Measurements from ENCODE around the gene TGM2.

Gene TGM2

DNA sequence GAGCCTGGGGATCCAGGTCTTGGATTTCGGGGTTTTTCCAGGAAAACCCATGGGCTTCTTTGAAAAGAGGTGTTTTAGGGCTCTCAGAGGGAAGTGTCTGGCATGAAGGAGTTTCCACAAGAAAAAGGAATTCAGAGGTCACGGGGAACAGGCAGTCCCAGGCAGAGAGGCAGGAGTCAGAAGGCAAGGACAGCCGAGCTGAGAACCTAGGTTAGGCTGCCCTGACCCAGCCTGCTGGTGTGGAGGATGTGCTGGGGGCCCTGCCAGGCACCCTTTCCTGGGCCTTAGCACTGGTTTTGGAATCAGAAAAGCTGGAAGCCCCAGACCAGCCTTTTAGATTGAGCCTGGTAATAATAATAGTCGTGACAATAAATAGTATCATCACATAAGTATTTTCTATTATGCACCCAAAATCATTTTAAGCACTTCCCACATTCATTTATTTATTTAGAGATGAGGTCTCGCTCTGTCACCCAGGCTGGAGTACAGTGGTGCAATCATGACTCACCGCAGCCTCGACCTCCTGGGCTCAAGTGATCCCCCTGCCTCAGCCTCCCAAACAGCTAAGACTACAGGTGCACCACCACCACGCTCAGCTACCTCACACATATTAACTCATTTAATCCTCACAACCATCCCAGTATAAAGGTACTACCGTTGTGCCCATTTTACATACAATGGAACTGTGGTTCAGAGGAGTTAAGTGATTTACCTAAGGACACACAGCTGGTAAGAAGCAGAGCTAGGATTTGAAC, 19.9 kb downstream of the TGM2 start:
- no peak for DNase-seq (ENCODE audit: low read depth)

DNA sequence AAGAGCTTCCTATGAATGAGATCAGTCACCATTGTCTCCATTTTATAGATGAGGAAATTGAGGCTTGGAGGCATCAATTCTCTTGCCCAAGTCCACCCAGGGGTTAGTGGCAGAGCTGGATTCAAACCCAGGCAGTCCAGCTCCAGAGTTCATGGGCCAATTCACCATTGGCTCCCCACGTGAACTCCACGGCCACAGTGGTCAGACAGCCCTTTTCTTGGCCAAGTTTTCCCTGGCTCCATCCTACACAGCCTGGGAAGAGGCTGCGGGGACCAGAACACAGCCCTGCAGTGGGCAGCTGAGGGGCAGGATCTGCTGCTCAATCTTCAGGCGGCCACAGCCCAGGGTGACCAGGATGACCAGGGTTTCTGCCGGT, 20.5 kb downstream of the TGM2 start:
- DNase-seq (ENCODE audit: low read depth), result no peak

DNA sequence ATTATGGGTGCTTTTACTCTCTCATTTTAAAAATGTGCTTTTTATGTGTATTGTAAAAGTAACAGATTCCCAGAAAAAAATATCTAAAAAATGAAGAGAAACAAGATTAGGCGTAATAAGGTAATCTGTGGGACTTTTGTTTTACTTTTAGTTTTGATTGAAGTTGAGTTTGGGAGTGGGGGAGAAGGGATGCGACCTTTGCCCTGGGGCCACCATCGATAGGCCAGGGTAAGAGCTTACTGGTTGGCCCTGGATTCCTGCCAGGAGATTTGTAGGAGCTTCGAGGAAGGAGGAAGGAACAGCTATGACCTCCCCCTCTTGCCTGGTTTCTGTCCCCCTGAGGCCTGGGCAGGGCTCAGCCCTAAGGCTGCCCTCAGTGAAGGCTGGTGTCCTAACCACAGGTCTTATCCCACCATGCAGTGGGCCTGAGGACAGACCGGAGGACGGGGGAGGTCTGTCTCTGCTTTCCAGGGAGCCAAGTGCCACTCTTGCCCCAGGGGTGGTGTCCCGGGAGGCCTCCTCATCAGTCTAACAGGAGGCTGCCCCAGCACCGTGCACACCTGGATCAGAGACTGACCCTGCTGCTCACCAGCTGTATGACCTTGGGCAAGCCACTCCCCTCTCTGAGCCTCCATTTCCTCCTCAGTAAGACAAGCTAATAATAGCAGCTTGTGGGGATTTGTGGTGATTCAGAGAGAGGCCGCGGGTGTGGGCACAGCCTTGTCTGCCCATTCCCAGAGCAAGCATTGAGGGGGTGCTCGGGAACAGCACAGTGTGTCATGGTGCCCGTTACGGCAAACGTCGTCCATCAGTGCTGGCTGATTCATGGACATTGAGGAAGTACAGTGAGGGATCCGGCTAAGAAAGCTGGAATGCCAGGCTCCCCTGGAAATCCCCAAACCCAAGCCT, 21.2 kb downstream of the TGM2 start:
- no peak for DNase-seq (ENCODE audit: low read depth)

DNA sequence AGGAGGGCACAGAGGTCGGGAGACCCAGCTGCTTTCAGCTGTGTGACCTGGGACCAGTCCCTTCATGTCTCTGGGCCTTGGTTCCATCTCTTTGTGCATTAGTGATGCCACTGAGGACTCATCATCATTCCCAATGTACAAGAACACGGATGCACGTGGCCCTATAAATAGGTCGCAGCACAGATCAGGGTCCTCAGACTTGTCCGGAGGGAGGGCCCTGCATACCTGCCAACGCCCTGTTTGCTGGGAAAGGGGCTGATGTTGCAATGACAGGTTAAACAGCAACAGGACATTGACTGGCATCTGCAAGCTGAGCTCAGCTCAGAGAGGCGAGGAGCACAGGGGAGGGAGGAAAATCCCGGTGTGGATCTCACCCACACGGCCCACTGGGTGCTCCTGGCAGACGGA, 21.8 kb downstream of the TGM2 start:
- DNase-seq (ENCODE audit: low read depth), result no peak

DNA sequence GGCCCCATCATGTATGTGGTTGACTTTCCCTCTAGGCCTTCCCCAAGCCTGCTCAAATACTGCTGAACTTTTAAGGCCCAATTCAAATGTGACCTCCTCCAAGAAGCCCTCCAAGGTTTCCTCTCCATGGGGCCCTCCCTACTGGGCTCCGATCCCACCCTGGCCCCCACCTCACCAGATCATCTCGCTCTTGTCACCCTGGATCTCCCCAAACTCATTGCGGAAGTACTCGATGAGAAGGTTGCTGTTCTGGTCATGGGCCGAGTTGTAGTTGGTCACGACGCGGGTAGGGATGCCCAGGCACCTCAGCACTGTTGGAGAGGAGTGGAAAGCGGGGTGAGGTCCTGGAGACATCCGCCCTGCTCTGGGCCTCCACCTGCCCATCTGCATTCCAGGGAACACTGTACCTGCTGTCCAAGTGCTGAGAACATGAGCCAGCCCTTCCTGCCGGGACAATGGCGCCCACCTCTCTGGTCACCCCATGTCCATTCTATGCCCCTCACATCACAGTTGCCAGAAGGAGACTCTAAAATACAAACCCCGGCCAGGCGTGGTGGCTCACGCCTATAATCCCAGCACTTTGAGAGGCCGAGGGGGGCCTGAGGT, 23.1 kb downstream of the TGM2 start:
- DNase-seq (ENCODE audit: low read depth), result no peak

DNA sequence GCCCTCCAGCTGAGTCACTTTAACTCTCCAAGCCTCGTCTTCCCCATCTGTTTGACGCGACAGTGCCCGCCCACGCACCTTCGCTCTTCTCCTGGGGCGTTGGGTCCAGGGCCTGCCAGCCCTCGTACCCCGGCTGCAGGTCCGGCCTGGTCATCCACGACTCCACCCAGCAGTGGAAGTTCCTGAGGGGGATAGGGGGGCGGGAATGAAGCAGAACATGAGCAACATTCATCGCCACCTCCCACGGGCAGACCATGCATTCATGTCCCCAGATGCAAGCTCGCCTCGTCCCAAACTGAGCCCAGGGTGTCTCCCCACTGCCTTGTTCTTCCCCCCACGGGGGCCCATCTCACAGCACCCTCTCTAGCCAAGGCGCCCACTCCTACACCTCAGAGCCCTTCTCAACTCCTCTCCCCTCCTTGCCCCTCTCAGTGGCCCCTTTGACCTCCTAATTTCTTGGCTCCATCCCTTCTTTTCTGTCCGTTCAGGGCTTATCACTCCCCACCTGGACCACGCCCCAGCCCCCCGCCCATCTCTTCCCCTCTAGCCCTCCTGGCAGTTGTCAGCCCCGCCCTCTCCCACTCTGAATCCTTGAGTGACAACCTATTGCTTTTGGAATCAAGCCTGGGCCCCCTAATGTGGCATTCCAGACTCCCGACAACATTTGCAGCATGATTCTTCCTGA, 23.7 kb downstream of the TGM2 start:
- no peak for DNase-seq (ENCODE audit: low read depth)

DNA sequence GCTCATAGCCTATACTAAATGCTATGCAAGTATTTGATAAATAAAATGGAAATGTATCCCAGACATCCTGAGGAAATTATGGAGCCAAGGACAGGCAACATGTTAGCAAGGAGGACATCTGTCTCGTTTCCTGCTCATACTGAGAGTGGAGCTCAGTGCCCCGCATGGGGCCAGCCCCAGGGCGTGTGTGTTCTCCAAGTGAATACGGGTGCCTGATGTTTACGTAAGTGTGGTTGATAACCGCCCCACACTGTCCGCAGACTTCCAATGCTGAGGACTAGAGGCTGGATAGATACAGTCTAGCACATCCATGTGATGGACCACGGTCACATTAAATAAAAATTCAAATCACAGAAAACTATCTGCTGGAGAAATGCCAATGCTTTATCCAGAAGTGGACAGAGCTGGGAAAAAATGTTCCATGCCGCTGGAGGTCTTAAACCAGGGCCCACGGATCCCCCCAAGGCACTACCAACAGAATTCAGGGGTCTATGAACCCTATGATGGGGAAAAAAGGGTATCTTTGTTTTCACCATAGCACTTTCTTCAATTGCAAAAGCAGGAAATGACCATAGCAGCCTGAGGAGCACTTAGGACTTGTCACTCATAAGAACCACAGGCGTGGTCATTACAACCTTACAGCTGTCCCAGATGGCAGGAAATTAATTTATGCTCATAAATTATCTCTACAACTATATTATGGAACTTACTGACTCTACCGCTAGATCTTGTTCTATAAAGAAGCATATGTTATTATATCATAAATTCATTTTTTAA, 24.9 kb downstream of the TGM2 start:
- DNase-seq (ENCODE audit: low read depth), result no peak

DNA sequence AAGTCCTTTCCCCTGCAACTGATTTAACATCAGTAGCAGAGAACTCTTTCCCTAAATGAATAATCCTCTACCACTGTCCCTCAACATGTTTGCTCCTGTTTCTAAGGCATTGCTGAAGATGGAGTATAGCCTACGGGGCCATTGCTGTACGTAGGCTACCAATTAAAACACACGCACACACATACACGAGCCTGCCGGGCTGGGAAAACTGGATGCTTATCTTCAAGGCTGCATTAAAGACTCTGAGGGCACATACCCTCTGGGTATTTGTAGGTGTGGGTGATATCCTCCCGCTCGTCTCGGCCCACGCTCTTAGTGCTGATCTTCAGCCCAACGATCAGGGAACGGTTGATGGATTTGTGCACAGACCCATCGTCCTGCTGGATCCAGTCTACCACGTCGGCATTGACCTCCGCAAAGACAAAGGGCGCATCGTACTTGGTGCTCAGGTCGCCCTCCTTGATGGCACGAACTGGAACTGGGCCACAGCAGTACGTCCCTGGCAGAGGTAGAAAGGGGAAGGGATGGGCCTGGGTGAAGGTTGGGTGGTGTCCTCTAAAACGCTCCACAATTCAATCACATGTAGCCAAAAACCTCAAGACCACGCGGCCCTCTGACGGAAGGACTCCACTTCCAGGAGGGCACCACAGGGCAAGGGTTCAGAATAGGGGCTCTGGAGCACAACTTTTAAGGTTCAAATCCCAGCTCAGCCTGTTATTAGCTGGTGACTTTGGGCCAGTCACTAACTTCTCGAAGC, 25.7 kb downstream of the TGM2 start:
- DNase-seq (ENCODE audit: low read depth), result no peak

DNA sequence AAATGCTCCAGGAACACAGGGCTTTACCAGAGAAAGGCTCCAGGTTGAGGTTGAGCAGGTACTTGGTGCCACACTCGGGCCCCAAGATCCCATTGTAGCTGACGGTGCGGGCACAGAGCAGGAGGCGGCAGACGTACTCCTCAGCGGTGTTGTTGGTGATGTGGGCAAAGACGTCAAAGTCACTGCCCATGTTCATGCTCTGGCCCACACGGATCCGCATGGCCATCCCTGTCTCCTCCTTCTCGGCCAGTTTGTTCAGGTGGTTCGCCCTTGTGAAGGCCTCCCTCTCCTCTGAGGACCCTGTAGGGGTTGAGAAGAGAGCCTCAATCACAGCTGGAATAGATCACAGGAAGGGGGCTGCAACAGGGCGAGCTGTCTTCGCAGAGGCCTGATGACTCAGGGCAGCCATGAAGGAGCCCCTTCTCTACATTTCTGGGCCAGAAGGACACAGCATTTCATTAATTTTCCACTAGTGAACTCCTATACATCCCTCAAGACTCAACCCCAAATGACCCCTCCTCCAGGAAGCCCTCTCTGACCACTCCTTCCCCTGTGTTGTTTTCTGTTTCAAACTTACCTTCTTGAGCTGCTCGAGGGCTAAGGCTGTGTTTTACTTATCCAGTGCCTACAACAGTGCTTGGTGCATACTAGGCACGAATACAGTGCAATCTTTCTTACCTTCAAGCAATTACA, 26.8 kb downstream of the TGM2 start:
- DNase-seq (ENCODE audit: low read depth), result no peak

DNA sequence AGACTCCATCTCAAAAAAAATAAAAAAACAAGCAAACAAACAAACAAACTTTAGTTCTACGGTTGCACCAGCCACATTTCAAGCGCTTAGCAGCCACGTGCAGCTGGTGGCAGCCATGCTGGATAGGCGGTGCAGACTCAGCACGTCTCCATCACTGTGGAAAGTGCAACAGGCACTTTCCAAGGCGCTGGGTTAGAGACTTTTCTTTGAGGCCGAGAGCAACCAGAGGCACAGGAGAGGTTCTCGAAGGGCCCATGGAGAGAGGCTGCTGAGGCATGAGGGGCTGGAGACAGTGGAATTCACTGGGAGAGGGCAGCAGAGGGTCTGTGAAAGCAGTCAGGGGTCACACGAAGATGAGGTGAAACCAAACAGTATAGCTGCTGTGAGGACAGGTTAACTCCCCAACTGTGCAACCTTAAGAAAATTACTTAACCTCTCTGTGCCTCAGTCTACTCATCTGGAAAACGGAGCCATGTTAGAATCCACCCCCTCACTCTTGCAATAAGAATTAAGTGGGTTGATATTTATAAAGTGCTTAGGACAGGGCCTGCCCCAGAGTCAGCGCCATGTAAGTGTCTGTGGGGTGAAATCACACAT, 27.5 kb downstream of the TGM2 start:
- no peak for DNase-seq (ENCODE audit: low read depth)

DNA sequence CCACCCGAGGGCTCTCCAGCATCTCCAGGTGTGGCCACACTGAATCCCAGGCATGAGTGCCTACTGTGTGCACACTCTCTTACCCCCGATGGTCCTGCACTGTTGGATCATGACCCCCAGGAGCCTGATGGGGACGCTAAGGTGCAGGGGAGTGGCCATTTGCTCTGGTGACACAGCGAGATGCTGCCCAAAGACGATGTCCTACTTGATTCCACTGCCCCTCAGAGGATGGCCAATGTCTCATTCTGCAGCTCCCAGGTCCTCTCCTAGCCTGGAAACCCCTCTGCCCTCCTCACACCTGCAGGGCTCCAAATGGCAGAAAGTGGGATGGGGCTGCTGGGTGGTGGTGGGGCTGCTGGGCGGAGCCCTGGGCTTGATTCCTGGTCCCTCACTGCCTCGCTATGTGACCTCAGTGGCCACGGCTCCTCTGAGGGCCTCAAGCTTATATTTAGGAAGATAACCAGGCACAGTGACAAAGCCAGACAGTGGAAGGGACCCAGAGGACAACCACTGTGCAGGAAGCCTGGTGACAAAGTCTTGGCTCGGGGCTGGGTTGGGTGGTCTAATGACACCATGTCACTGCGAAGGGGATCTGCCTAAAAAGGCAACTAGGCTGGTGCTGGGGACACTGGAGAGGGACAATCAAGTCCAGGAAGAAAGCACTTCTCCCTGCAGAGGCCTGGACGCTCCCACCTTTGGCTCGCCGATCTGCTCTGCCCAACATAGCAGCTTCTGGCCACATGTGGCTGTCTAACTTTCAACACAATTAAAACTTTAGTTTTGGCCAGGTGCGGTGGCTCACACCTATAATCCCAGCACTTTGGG, 28.4 kb downstream of the TGM2 start:
- DNase-seq (ENCODE audit: low read depth), result no peak

DNA sequence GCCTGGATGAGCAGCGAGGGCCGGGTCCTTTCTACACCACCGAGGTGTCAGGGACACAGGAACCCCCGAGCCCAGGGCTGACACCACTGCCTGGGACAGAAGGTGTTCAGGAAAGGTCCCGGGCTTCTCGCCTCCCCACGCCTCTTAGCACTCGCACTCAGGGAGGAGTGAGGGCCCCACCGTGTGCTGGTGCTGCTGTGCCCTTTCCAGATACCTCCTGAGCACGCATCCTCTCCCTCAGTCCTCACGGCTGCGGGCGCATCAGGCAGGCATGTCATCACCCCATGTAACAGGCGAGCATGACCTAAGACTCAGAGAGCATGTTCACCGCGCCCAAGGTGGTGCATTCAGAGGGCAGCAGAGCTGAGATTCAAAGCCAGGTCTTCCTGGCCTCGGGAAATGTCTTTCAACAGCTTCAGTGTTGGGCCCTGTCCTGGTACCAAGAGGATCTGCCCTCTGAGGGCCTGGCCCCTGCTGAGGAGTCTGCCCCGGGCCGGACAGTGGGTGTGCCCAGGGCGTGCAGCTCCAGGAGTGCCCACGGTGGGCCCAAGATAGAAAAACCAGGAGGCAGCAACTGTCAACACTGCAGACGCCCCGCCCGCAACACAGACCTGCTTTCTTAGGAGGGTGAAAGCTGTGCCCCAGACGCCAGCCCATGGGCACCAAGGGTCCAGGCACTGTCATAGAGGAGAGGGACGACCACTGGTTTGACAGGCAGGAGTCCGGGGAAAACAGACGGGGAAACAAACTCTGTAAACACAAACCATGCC, 29.2 kb downstream of the TGM2 start:
- no peak for DNase-seq (ENCODE audit: low read depth)

DNA sequence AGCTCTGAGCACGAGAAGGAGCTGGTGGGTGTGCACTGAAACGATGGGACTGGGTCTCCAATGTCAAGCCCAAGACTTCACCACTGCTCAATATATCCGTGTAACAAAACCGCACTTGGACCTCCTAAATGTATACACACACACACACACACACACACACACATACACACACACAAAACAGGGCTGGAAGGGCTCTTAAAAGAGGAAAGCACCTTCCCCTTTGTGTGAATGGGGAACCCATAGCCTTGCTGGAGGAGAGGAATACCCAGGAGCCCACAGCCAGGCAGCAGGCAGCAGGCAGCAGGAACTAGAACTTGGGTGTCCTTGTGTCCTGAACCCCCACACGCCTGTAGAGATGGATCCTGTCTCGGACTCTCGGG, 29.8 kb downstream of the TGM2 start:
- no peak for DNase-seq (ENCODE audit: low read depth)

DNA sequence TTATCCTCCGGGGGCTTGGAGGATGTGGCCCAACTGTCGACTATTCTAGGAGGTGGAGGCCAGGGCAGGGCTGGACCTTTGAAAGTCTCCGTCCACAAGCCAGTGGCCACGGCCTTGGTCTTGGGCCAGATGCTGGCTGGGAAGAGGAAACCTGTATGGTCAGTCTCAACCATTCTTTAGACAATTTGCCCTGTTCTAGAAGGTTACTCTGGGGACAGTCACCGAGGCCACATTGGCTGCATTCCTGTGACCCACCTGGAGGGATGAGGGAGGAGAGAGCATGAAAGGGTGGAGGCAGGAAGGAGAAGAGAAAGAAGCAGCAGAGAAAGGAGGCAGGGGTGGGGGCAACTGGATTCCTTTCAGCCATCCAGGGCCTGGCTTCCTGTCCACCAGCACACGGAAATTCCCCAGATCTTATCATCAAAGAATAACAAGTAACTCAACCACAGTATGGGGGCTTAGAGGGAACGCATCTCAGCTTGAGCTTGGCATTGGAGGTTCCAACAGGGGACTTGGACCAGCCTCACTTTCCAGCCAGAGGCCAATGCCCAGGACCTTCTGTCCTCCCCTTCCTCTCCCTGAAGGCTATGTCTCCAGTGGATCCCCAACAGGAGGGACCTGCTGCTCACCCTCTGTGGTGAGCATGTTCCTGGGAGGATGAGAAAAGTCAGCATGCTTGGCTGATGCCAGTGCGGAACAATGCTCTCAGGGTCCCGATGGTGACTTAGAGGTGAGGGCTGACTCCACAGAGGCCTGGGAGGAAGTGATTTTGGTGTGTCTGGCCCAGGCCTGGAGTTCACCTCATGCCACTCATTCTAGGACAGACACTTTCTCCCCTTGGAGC, 30.4 kb downstream of the TGM2 start:
- no peak for DNase-seq (ENCODE audit: low read depth)

DNA sequence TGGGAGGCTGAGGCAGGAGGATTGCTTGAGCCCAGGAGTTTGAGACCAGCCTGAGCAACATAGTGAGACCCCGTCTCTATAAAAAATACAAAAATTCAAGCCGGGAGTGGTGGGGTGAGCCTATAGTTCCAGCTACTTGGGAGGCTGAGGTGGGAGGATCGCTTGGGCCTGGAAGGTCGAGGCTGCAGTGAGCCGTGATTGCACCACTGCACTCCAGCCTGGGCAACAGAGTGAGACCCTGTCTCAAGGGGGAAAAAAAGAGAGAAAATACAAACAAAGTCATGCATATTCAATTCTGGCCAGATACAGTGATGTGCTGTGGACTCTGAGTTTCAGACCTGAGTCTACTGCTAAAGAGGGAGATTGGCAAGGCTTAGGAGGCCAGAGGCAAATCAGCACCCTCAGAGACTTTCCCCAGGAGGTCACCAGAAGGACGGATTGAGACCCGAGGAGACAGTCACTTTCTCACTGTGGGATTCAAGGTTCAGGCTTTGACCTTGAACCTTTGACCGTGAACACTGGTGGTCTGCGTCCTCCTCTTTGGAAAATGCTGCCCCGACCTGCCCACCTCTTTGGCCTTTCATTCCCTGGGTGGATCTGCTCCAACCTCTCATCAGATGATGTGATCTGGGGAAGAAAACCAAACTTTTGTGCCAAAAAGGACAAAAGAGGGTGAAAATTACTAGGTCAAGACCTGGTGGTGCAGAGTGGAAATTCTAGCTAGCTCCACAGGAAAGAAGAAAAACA, 31.2 kb downstream of the TGM2 start:
- DNase-seq (ENCODE audit: low read depth), result no peak

DNA sequence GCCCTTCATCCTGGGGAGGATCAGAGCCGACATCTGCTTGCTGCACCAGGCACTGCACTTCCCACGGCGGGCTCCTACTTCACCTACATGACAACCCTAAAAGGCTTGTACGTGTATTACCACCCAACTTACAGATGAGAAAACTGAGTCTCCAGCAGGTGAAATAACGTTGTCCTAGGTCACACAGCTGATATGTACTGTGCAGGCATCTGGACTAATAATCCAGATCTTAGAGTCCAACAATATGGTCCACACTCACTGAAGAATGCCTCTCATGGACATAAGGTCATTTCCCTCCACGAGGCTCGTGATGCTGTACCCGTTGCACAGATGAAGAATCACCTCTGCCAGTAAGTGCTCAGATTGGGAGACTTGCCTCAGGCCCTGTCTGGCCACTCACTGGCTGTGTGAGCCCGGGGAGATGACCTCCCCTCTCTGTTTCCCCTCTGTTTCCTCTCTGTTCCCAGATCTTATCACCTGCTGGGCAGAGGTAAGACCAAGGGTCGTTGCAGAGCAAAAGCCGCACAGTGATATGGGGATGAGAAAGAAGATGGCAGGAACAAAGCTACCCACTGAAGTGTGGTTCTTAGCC, 32.1 kb downstream of the TGM2 start:
- no peak for DNase-seq (ENCODE audit: low read depth)

All from activated T-helper 9 cell treated with anti-CD3 and anti-CD28 coated beads, Interleukin-2, amount 50 U/mL, for 16 hours (primary cell).